GM06990 (cell line): ENCODE results near the gene ALKBH6.

Experiments
- DNase-seq: peaks from one replicate; pipeline ENCODE4 v3.0.0-alpha.2; 2011; ENCODE audit not compliant: insufficient read length; ENCODE audit errors: extremely low read depth
- H3K27me3 ChIP-seq: replicated peaks from 2 replicates; pipeline ENCODE4 v1.6.0; 2011; ENCODE audit warnings: low read length; ENCODE audit not compliant: control insufficient read depth, insufficient read depth
- H3K36me3 ChIP-seq: 2 replicates; pipeline ENCODE4 v1.5.1; 2011; ENCODE audit warnings: low read length; ENCODE audit not compliant: control insufficient read depth, insufficient read depth
- H3K4me3 ChIP-seq: replicated peaks from 2 replicates; pipeline ENCODE4 v1.5.1; 2011; ENCODE audit warnings: low read depth, mild to moderate bottlenecking, control low read depth, low read length
- CTCF ChIP-seq: IDR thresholded peaks from 2 replicates; pipeline ENCODE4 v1.5.1; 2011; ENCODE audit warnings: low read length, control low read depth, mild to moderate bottlenecking, inconsistent platforms; ENCODE audit not compliant: insufficient read depth, poor library complexity, severe bottlenecking

The ALKBH6 gene

DNA sequence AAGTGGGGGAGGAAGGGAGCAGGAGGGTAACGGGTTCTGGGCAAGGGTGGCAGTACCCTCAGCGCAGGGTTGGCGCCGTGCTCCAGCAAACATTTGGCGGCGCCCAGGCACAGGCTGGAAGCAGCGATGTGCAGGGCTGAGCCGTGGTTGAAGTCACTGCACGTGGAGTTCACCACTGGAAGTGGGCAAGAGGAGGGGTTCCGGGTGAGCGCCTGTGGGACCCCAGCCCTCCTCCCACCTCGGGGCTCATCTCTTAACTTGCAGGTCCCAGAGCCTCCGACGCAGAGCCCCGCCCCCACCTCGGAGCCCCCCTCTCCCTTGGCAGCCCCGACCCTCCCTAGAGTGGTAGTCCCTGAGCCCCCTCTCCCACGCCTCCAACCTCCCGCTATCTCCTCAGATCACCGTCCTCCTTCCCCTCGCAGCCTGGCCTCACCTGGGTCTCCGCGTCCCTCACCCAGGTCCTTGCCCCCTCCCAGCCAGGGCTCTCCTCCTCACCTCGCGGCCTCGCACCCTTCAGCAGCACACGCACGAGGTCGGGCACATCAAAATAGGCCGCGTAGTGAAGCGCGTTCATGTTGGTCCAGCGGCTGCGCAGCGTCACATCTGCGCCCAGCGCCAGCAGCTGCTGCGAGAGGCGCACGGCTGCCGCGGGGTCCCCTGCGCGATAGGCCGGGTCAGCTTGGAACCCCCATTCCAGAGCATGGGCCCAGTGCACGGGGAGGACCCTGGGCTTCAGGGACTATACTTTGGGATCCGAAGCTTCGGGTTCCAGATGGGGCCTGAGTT, 12.3 kb upstream of the ALKBH6 start:
- Histone ChIP-seq H3K36me3 (peaks cover 3% of the 10 kb centered on the region), H3K27me3 (no peaks in the 10 kb centered on the region), H3K4me3 (no peak overlapping the region)
- DNase-seq = no peak
- TF ChIP-seq CTCF = no peak

DNA sequence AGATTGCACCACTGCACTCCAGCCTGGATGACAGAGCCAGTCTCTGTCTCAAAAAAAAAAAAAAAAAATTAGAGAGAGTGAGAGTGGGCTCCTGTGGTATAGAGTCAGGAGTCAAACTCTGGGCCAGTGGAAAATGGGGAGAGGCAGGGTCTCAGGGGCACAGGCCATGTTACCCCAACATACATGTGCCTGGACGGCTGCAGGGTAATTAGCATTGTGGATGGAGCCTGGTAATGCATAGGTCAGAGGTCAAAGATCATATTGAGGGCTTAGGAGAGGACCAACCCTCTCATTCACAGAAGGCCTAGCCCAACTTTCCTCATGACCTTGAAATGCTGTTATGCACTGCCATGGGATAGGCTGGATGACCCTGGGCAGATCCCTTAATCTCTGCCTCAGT, 11.5 kb upstream of the ALKBH6 start:
- no peak overlapping the region for H3K4me3 ChIP-seq
- H3K27me3 ChIP-seq = no peaks in the 10 kb centered on the region
- TF ChIP-seq CTCF = no peak
- peaks cover 3% of the 10 kb centered on the region for H3K36me3 ChIP-seq
- no peak for DNase-seq

DNA sequence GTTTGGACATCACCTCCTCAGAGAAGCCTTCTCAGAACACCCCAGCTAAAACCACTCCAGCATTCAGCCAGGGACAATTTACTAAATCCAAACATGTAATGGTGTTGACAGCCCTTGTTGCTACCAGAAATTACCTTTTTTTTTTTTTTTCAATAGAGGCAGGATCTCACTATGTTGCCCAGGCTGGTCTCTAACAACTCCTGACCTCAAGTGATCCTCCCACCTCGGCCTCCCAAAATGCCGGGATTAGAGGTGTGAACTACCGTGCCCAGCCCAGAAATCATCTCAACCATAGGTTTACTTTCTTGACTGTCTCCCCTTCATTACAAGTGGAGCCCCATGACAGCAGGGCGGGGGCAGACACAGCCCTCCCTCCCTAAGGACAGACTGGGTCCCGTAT, 9.4 kb upstream of the ALKBH6 start:
- no peak for DNase-seq
- no peak for TF ChIP-seq CTCF
- Histone ChIP-seq H3K36me3 (peaks cover 3% of the 10 kb centered on the region), H3K4me3 (no peak overlapping the region), H3K27me3 (no peaks in the 10 kb centered on the region)

GRCh38 chr19:36019061-36019670, 5.2 kb upstream of the ALKBH6 start:
- TF ChIP-seq CTCF = no peak
- H3K27me3 ChIP-seq = no peaks in the 10 kb centered on the region
- H3K4me3 ChIP-seq = no peak overlapping the region
- peaks cover 5% of the 10 kb centered on the region; the same call in 1 of the 2 replicates for H3K36me3 ChIP-seq
- DNase-seq = no peak

- H3K4me3 ChIP-seq = peak overlapping the region; percentile 89
- no peak for TF ChIP-seq CTCF
- no peaks in the 10 kb centered on the region for H3K27me3 ChIP-seq
- DNase-seq = no peak
- peaks cover 8% of the 10 kb centered on the region for H3K36me3 ChIP-seq
Measured at GRCh38 chr19:36013280-36014011, 567 bp downstream of the ALKBH6 start.
